HepG2 (cell line): ENCODE data around the gene CDC42SE2. TPM values are rescaled to one million over a fixed set of nuclear protein-coding genes. Genes with fewer than 3 reads are reported as not detected.

Experiments used
- BORCS8-MEF2B ChIP-seq: sonication (generic); formaldehyde crosslinking; IDR thresholded peaks from 2 replicates; pipeline ENCODE4 v1.8.0; 2022; ENCODE audit warnings: mild to moderate bottlenecking, missing genetic modification reagents
- CREM ChIP-seq, 2 experiments: sonication (generic) in 1 of 2; formaldehyde crosslinking in 1 of 2; IDR thresholded peaks; 2 replicates each; pipeline versions ENCODE4 v1.4.0 to v1.6.1; 2016 to 2020; ENCODE audit warnings: antibody characterized with exemption in 1 of 2, mild to moderate bottlenecking in 1 of 2, missing genetic modification reagents in 1 of 2
- DPF2 ChIP-seq: sonication (generic); formaldehyde crosslinking; IDR thresholded peaks from 2 replicates; pipeline ENCODE4 v1.4.0; 2020; ENCODE audit warnings: mild to moderate bottlenecking, low read depth, missing genetic modification reagents, borderline replicate concordance
- FOXK2 ChIP-seq: fragments of 450-650 bp; IDR thresholded peaks from 2 replicates; pipeline ENCODE4 v1.6.1; 2016
- GABPB1 ChIP-seq: IDR thresholded peaks from 2 replicates; pipeline ENCODE4 v1.6.1; 2016; ENCODE audit warnings: mild to moderate bottlenecking, missing genetic modification reagents, moderate library complexity, missing compliant biosample characterization
- GTF3A ChIP-seq: sonication (generic); formaldehyde crosslinking; conservative IDR thresholded peaks from 2 replicates; pipeline ENCODE4 v1.4.0; 2020; ENCODE audit warnings: mild to moderate bottlenecking, missing genetic modification reagents
- HNRNPL ChIP-seq: fragments of 200-400 bp; formaldehyde crosslinking; IDR thresholded peaks from 2 replicates; pipeline ENCODE4 v1.6.1; 2017; ENCODE audit warnings: mild to moderate bottlenecking, low read depth, low read length
- KDM2A ChIP-seq: sonication (generic); formaldehyde crosslinking; IDR thresholded peaks from 2 replicates; pipeline ENCODE4 v1.4.0; 2020; ENCODE audit warnings: low read depth, missing genetic modification reagents, borderline replicate concordance
- MEF2D ChIP-seq: sonication (generic); formaldehyde crosslinking; IDR thresholded peaks from 2 replicates; pipeline ENCODE4 v1.5.1; 2020; ENCODE audit warnings: mild to moderate bottlenecking, missing genetic modification reagents
- PCBP1 ChIP-seq: fragments of 200-400 bp; formaldehyde crosslinking; IDR thresholded peaks from 2 replicates; pipeline ENCODE4 v1.6.1; 2017; ENCODE audit warnings: mild to moderate bottlenecking, low read depth, low read length, borderline replicate concordance
- REXO4 ChIP-seq: sonication (generic); formaldehyde crosslinking; IDR thresholded peaks from 2 replicates; pipeline ENCODE4 v1.8.0; 2022; ENCODE audit warnings: missing genetic modification reagents, mild to moderate bottlenecking, borderline replicate concordance
- STAG1 ChIP-seq: sonication (generic); formaldehyde crosslinking; IDR thresholded peaks from 2 replicates; pipeline ENCODE4 v1.4.0; 2020; ENCODE audit warnings: missing genetic modification reagents
- ZBTB1 ChIP-seq: sonication (generic); formaldehyde crosslinking; IDR thresholded peaks from 2 replicates; pipeline ENCODE4 v1.4.0; 2020; ENCODE audit warnings: missing genetic modification reagents, borderline replicate concordance
- ZNF101 ChIP-seq: sonication (generic); formaldehyde crosslinking; IDR thresholded peaks from 2 replicates; pipeline ENCODE4 v1.4.0; 2020; ENCODE audit warnings: mild to moderate bottlenecking, low read depth, missing genetic modification reagents, borderline replicate concordance
- ZNF143 ChIP-seq: sonication (generic); formaldehyde crosslinking; IDR thresholded peaks from 2 replicates; pipeline ENCODE4 v1.4.0; 2020; ENCODE audit warnings: missing genetic modification reagents
- ZNF205 ChIP-seq: IDR thresholded peaks from 2 replicates; pipeline ENCODE4 v1.6.1; 2018; ENCODE audit warnings: missing biosample characterization, missing genetic modification reagents
- ZNF326 ChIP-seq: sonication (generic); formaldehyde crosslinking; IDR thresholded peaks from 2 replicates; pipeline ENCODE4 v1.4.0; 2020; ENCODE audit warnings: missing genetic modification reagents, borderline replicate concordance
- polyA plus RNA-seq, 8 experiments: library from polyadenylated mRNA; depleted of rRNA in 3 of 8; stranded (reverse) in 7 of 8; unstranded in 1 of 8; fragments of >200 nt; fragmentation: Illumina TruSeq in 4 of 8; extraction: Trizol in 4 of 8; gene quantifications; 2 replicates each; pipeline versions ENCODE4 v1.2.1 to v1.2.3, GENCODE V29; 2011 to 2016; ENCODE audit warnings: low read depth in 4 of 8, missing spikeins in 1 of 8, mixed read lengths in 1 of 8; ENCODE audit not compliant: insufficient read depth in 1 of 8
- total RNA-seq, 5 experiments: library from RNA; depleted of rRNA; stranded (reverse); fragments of >200 nt; fragmentation: Illumina TruSeq; extraction: Trizol; gene quantifications; 2 replicates each; pipeline ENCODE4 v1.2.3, GENCODE V29; 2016; ENCODE audit warnings: low read depth in 1 of 5
- TF ChIP-seq, protein P1 (sequence below): sonication (generic); formaldehyde crosslinking; IDR thresholded peaks from 2 replicates; pipeline ENCODE4 v1.8.0; 2022; ENCODE audit warnings: missing genetic modification reagents, mild to moderate bottlenecking, inconsistent platforms, borderline replicate concordance
- TF ChIP-seq, protein P2 (sequence below): sonication (generic); formaldehyde crosslinking; IDR thresholded peaks from 2 replicates; pipeline ENCODE4 v1.4.0; 2020; ENCODE audit warnings: missing genetic modification reagents
- TF ChIP-seq, protein P3 (sequence below): sonication (generic); formaldehyde crosslinking; IDR thresholded peaks from 2 replicates; pipeline ENCODE4 v1.9.0; 2021; ENCODE audit warnings: missing genetic modification reagents, borderline replicate concordance
- TF ChIP-seq, protein P4 (sequence below): sonication (generic); formaldehyde crosslinking; IDR thresholded peaks from 2 replicates; pipeline ENCODE4 v1.8.0; 2022; ENCODE audit warnings: mild to moderate bottlenecking, missing genetic modification reagents, moderate library complexity
- TF ChIP-seq, protein P5 (sequence below): sonication (generic); formaldehyde crosslinking; IDR thresholded peaks from 2 replicates; pipeline ENCODE4 v1.8.1; 2023; ENCODE audit warnings: mild to moderate bottlenecking, missing genetic modification reagents

Gene CDC42SE2
- total and polyA plus RNA-seq, 2 of the 13 experiments (the other 11 are each of a cell fraction or from before 2014, with no cell fraction given): 19.6 to 25.0 TPM

DNA sequence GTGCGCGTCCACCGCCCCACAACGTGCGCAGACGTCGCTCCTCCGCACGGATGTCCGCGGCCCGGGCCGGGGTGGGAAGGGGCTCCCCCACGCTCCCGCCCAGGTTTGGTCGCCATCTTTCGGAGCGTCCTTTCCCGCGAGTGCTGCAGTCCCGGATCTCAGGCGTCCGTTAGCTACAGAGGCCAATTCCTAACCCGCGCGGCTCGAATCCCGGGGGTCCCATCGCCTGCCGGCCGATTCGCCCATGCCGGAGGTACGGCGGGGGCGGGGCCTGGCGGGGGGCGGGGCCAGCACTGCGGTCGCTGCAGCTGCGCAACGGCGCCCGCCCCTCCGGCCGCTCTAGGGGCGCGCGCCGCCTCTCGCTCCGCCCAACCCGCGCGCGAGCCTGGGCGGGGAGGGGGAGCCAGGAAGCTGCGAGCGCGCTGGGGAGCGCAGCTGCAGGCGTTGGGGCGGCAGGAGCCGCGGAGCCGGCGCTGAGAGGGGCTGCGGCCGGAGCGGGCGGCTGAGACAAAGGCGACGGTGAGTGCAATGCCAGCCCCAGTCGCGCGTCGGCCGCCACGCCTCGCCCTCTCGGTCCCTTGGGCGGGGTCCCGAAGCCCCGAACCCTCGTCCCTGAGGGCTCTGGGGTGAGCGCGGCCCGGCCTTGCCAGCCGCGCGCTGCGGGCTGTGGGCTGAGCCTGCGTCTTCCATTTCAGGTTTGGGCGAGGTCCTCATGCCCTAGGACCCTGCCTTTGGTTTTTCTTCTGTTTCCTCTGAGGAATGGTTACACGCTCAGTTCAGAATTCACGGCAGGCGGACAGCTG is at the start of gene CDC42SE2 (continued):
- TF ChIP-seq, protein P1, sequence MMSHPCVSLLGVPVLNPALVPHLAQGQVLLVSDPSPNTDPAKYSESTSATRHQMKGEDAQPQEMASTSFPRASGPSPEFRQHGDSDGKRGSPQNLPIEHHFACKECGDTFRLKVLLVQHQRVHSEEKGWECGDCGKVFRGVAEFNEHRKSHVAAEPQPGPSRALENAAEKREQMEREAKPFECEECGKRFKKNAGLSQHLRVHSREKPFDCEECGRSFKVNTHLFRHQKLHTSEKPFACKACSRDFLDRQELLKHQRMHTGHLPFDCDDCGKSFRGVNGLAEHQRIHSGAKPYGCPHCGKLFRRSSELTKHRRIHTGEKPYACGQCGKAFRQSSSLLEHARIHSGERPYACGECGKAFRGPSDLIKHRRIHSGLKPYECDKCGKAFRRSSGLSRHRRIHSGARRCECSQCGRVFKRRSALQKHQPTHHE (CRISPR knock-in tag): peak; percentile 60; the same call in 1 of the 2 replicates
- TF ChIP-seq GTF3A (CRISPR knock-in tag) (no peak), PCBP1 (no peak), DPF2 (CRISPR knock-in tag) (no peak), STAG1 (CRISPR knock-in tag) (peak; percentile 4; the same call in 1 of the 2 replicates), MEF2D (no peak), FOXK2 (no peak), ZNF326 (CRISPR knock-in tag) (no peak), ZNF205 (CRISPR knock-in tag) (no peak), KDM2A (CRISPR knock-in tag) (peak; percentile 31; the same call in 1 of the 2 replicates), HNRNPL (no peak), REXO4 (no peak), CREM (IDR thresholded peaks at IDR 0.05) (no peak), CREM (CRISPR knock-in tag; IDR thresholded peaks at IDR 0.05) (no peak), GABPB1 (peak; percentile 69), BORCS8-MEF2B (CRISPR knock-in tag) (no peak), ZNF101 (CRISPR knock-in tag) (no peak), ZNF143 (CRISPR knock-in tag) (no peak), ZBTB1 (CRISPR knock-in tag) (no peak)
- TF ChIP-seq, protein P2, sequence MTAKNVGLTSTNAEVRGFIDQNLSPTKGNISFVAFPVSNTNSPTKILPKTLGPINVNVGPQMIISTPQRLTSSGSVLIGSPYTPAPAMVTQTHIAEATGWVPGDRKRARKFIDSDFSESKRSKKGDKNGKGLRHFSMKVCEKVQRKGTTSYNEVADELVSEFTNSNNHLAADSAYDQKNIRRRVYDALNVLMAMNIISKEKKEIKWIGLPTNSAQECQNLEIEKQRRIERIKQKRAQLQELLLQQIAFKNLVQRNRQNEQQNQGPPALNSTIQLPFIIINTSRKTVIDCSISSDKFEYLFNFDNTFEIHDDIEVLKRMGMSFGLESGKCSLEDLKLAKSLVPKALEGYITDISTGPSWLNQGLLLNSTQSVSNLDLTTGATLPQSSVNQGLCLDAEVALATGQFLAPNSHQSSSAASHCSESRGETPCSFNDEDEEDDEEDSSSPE: peak; percentile 67
- TF ChIP-seq, protein P3, sequence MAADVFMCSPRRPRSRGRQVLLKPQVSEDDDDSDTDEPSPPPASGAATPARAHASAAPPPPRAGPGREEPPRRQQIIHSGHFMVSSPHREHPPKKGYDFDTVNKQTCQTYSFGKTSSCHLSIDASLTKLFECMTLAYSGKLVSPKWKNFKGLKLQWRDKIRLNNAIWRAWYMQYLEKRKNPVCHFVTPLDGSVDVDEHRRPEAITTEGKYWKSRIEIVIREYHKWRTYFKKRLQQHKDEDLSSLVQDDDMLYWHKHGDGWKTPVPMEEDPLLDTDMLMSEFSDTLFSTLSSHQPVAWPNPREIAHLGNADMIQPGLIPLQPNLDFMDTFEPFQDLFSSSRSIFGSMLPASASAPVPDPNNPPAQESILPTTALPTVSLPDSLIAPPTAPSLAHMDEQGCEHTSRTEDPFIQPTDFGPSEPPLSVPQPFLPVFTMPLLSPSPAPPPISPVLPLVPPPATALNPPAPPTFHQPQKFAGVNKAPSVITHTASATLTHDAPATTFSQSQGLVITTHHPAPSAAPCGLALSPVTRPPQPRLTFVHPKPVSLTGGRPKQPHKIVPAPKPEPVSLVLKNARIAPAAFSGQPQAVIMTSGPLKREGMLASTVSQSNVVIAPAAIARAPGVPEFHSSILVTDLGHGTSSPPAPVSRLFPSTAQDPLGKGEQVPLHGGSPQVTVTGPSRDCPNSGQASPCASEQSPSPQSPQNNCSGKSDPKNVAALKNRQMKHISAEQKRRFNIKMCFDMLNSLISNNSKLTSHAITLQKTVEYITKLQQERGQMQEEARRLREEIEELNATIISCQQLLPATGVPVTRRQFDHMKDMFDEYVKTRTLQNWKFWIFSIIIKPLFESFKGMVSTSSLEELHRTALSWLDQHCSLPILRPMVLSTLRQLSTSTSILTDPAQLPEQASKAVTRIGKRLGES (CRISPR knock-in tag): peak; percentile 15; the same call in 1 of the 2 replicates
- TF ChIP-seq, protein P4, sequence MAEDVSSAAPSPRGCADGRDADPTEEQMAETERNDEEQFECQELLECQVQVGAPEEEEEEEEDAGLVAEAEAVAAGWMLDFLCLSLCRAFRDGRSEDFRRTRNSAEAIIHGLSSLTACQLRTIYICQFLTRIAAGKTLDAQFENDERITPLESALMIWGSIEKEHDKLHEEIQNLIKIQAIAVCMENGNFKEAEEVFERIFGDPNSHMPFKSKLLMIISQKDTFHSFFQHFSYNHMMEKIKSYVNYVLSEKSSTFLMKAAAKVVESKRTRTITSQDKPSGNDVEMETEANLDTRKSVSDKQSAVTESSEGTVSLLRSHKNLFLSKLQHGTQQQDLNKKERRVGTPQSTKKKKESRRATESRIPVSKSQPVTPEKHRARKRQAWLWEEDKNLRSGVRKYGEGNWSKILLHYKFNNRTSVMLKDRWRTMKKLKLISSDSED (CRISPR knock-in tag): no peak
- TF ChIP-seq, protein P5, sequence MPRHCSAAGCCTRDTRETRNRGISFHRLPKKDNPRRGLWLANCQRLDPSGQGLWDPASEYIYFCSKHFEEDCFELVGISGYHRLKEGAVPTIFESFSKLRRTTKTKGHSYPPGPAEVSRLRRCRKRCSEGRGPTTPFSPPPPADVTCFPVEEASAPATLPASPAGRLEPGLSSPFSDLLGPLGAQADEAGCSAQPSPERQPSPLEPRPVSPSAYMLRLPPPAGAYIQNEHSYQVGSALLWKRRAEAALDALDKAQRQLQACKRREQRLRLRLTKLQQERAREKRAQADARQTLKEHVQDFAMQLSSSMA (CRISPR knock-in tag): peak; percentile 73; the same call in 1 of the 2 replicates
